ENCODE data around the gene LGALS3BP. TPM values are rescaled to one million over a fixed set of nuclear protein-coding genes. Genes with fewer than 3 reads are reported as not detected.

The LGALS3BP gene
- total and polyA plus RNA-seq, 2 experiments from 2014 or later, result 15.1 to 36.5 TPM

- TF ChIP-seq ETS1 (IDR thresholded peaks at IDR 0.05) (no peak), ZNF331 (CRISPR knock-in tag; IDR thresholded peaks at IDR 0.05; ENCODE audit: low read depth) (no peak)
Observed at GRCh38 chr17:78956254-78956653, 23.5 kb downstream of the LGALS3BP start (continued).

- Histone ChIP-seq H3K27ac (ENCODE audit: low read depth) (no peak overlapping the region), H3K4me3 (no peak overlapping the region), H2AFZ (no peak overlapping the region), H3K4me1 (ENCODE audit: insufficient read depth) (no peaks in the 10 kb centered on the region), H3K27me3 (ENCODE audit: insufficient read depth) (no peaks in the 10 kb centered on the region), H3K4me2 (no peak overlapping the region), H3K9me2 (ENCODE audit: insufficient read depth) (no peaks in the 10 kb centered on the region), H3K79me2 (replicated peaks; ENCODE audit: insufficient read depth) (no peaks in the 10 kb centered on the region), H3F3A (replicated peaks; ENCODE audit: low read depth) (no peaks in the 10 kb centered on the region), H4K20me1 (replicated peaks; ENCODE audit: insufficient read depth) (no peaks in the 10 kb centered on the region; the same call in 1 of the 2 replicates), H3K36me3 (ENCODE audit: insufficient read depth) (no peaks in the 10 kb centered on the region)
- no peak for TF ChIP-seq EZH2phosphoT487 (IDR thresholded peaks at IDR 0.05; ENCODE audit: unreplicated experiment)
- no peak for TF ChIP-seq ZNF114 (CRISPR knock-in tag; IDR thresholded peaks at IDR 0.05)
- no peak for TF ChIP-seq ETS1 (IDR thresholded peaks at IDR 0.05)
- TF ChIP-seq JUNB (IDR thresholded peaks at IDR 0.05; ENCODE audit: unreplicated experiment), result no peak
- TF ChIP-seq EZH2 (IDR thresholded peaks at IDR 0.05; ENCODE audit: low read depth, unreplicated experiment), result no peak
- TF ChIP-seq ZNF462 (CRISPR knock-in tag; IDR thresholded peaks at IDR 0.05), result no peak
- no peak for TF ChIP-seq POLR2AphosphoS5 (IDR thresholded peaks at IDR 0.05; ENCODE audit: low read depth)
- ATAC-seq (no peak), DNase-seq (ENCODE audit: low spot score) (no peak)
- peaks cover 19% of the 10 kb centered on the region for H3K9me3 Mint-ChIP-seq
- H3K27ac Mint-ChIP-seq, result no peak overlapping the region
- peaks cover 10% of the 10 kb centered on the region for H3K27me3 Mint-ChIP-seq (ENCODE audit: insufficient read depth, low read depth, poor library complexity)
- H3K4me1 Mint-ChIP-seq, result peaks cover 7% of the 10 kb centered on the region; the same call in 2 of the 3 replicates
- no peak overlapping the region for H3K4me3 Mint-ChIP-seq
- peaks cover 11% of the 10 kb centered on the region; the same call in 2 of the 3 replicates for H3K36me3 Mint-ChIP-seq (ENCODE audit: low read depth)
Observed at GRCh38 chr17:78954684-78955083, 25.0 kb downstream of the LGALS3BP start.

Measured in GM23338 (cell line).